Measurements from ENCODE around the gene MAGI1. TPM values are rescaled to one million over a fixed set of nuclear protein-coding genes. Genes with fewer than 3 reads are reported as not detected.

The MAGI1 gene
- polyA plus RNA-seq, 3 donors = not detected

- no peaks in the 10 kb centered on the region for H3K4me1 ChIP-seq (ENCODE audit: control insufficient read depth in 1 of 2, insufficient read depth in 2 of 2, low read length in 2 of 2)
- H3K9ac ChIP-seq (ENCODE audit: insufficient read depth, low read length, poor library complexity, severe bottlenecking) = no peak overlapping the region
- H3K36me3 ChIP-seq (replicated peaks in 1 of 2; ENCODE audit: control insufficient read depth in 1 of 2, insufficient read depth in 2 of 2, low read length in 2 of 2) = no peaks in the 10 kb centered on the region
- 97% methylated on average over 3 of the region's 3 CpGs for WGBS (ENCODE audit: insufficient coverage)
- H3K4me2 ChIP-seq (replicated peaks; ENCODE audit: extremely low read depth, low read length, poor library complexity, severe bottlenecking) = no peak overlapping the region
- Mint-ChIP-seq H3K4me3 (no peak overlapping the region), H3K36me3 (no peaks in the 10 kb centered on the region), H3K4me1 (no peaks in the 10 kb centered on the region), H3K9me3 (peaks cover 0 to 1% (median 0%) of the 10 kb centered on the region in 7 donors), H3K27me3 (ENCODE audit: low read depth in 3 of 3) (no peaks in the 10 kb centered on the region), H3K27ac (no peak overlapping the region)
- no peak for DNase-seq
- H4K20me1 ChIP-seq (ENCODE audit: insufficient read depth, low read length) = no peaks in the 10 kb centered on the region
- H3K9me3 ChIP-seq (replicated peaks in 1 of 2; ENCODE audit: control insufficient read depth in 1 of 2, insufficient read depth in 1 of 2, low read length in 2 of 2) = no peaks in the 10 kb centered on the region
- intact Hi-C loops (cut with micrococcal nuclease) = no loop called here
- H3K4me3 ChIP-seq (replicated peaks in 1 of 3; ENCODE audit: low read depth in 2 of 3, low read length in 3 of 3) = no peak overlapping the region
- no peaks in the 10 kb centered on the region for H3K27me3 ChIP-seq (ENCODE audit: control insufficient read depth in 2 of 2, insufficient read depth in 2 of 2, low read length in 2 of 2)
- no peak for TF ChIP-seq CTCF (IDR thresholded peaks at IDR 0.05)
- no peak overlapping the region for H3K27ac ChIP-seq (ENCODE audit: low read depth in 1 of 2, low read length in 2 of 2)
- H2AFZ ChIP-seq (ENCODE audit: insufficient read depth, low read depth, low read length, poor library complexity, severe bottlenecking) = no peak overlapping the region
- H3K79me2 ChIP-seq (ENCODE audit: insufficient read depth, low read length) = no peaks in the 10 kb centered on the region
Observed at GRCh38 chr3:65829228-65829627, 209.5 kb downstream of the MAGI1 start.

- Mint-ChIP-seq H3K36me3 (no peaks in the 10 kb centered on the region), H3K4me1 (no peaks in the 10 kb centered on the region), H3K4me3 (no peak overlapping the region), H3K27me3 (ENCODE audit: low read depth in 3 of 3) (no peaks in the 10 kb centered on the region), H3K27ac (no peak overlapping the region), H3K9me3 (peaks cover 0 to 1% (median 0%) of the 10 kb centered on the region in 7 donors)
- Histone ChIP-seq H3K9ac (ENCODE audit: insufficient read depth, low read length, poor library complexity, severe bottlenecking) (no peak overlapping the region), H3K4me2 (replicated peaks; ENCODE audit: extremely low read depth, low read length, poor library complexity, severe bottlenecking) (no peak overlapping the region), H3K36me3 (replicated peaks in 1 of 2; ENCODE audit: control insufficient read depth in 1 of 2, insufficient read depth in 2 of 2, low read length in 2 of 2) (no peaks in the 10 kb centered on the region), H3K9me3 (replicated peaks in 1 of 2; ENCODE audit: control insufficient read depth in 1 of 2, insufficient read depth in 1 of 2, low read length in 2 of 2) (no peaks in the 10 kb centered on the region), H3K4me3 (replicated peaks in 1 of 3; ENCODE audit: low read depth in 2 of 3, low read length in 3 of 3) (no peak overlapping the region), H3K27ac (ENCODE audit: low read depth in 1 of 2, low read length in 2 of 2) (no peak overlapping the region), H3K27me3 (ENCODE audit: control insufficient read depth in 2 of 2, insufficient read depth in 2 of 2, low read length in 2 of 2) (no peaks in the 10 kb centered on the region), H2AFZ (ENCODE audit: insufficient read depth, low read depth, low read length, poor library complexity, severe bottlenecking) (no peak overlapping the region), H4K20me1 (ENCODE audit: insufficient read depth, low read length) (no peaks in the 10 kb centered on the region), H3K4me1 (ENCODE audit: control insufficient read depth in 1 of 2, insufficient read depth in 2 of 2, low read length in 2 of 2) (no peaks in the 10 kb centered on the region), H3K79me2 (ENCODE audit: insufficient read depth, low read length) (no peaks in the 10 kb centered on the region)
- no peak for DNase-seq
- WGBS (ENCODE audit: insufficient coverage) = 86% methylated on average over 4 of the region's 6 CpGs
- intact Hi-C loops (cut with micrococcal nuclease) = no loop called here
- no peak for TF ChIP-seq CTCF (IDR thresholded peaks at IDR 0.05)
Observed at GRCh38 chr3:65828706-65829105, 210.0 kb downstream of the MAGI1 start.

Measured in CD14-positive monocyte (primary cell).